Measurements from ENCODE around the gene GLI1.
A peak's percentile ranks its signal among the peaks of the same experiment; 100 is the strongest.
"Not testable (repeated sequence)": the region's sequence is repeated elsewhere in the genome, so short reads cannot be mapped to it uniquely, and the experiment has no call there.

Gene GLI1

GRCh38 chr12:57459750-57460467 is at the start of gene GLI1:
Gene GLI1 (plus strand): TSS chr12:57459785. CDS start chr12:57463692, 3,907 bp downstream.
- ATAC-seq (replicated peaks; ENCODE audit: extremely low read depth, poor library complexity, severe bottlenecking), result no peak
- DNase-seq (ENCODE audit: low spot score in 2 of 2), result no peak
- peak within 1 kb of the TSS; percentile 84 for H3K4me3 Mint-ChIP-seq
- H3K4me1 Mint-ChIP-seq, result peaks cover 61% of the 10 kb centered on the region
- peaks cover 5% of the 10 kb centered on the region for H3K36me3 Mint-ChIP-seq (ENCODE audit: insufficient read depth)
- H3K27ac Mint-ChIP-seq (ENCODE audit: low read depth), result peak within 1 kb of the TSS; percentile 91
- H3K9me3 Mint-ChIP-seq, result no peaks in the 10 kb centered on the region
- peaks cover 21% of the 10 kb centered on the region for H3K27me3 Mint-ChIP-seq

- peaks cover 15% of the 10 kb centered on the region for H3K36me3 Mint-ChIP-seq (ENCODE audit: insufficient read depth)
- H3K4me3 Mint-ChIP-seq, result no peak overlapping the region
- DNase-seq (ENCODE audit: low spot score in 2 of 2), result no peak
- peak overlapping the region; percentile 35 for H3K27ac Mint-ChIP-seq (ENCODE audit: low read depth)
- H3K27me3 Mint-ChIP-seq, result no peaks in the 10 kb centered on the region
- peaks cover 33% of the 10 kb centered on the region for H3K4me1 Mint-ChIP-seq
- no peak for ATAC-seq (replicated peaks; ENCODE audit: extremely low read depth, poor library complexity, severe bottlenecking)
- no peaks in the 10 kb centered on the region for H3K9me3 Mint-ChIP-seq
These were observed 49.1 kb upstream of the GLI1 start for GRCh38 chr12:57410534-57410933.

GRCh38 chr12:57414160-57414559 is 45.4 kb upstream of the GLI1 start:
- H3K9me3 Mint-ChIP-seq; DNase-seq (ENCODE audit: low spot score in 2 of 2); ATAC-seq (replicated peaks; ENCODE audit: extremely low read depth, poor library complexity, severe bottlenecking); H3K27ac Mint-ChIP-seq (ENCODE audit: low read depth); H3K27me3 Mint-ChIP-seq; H3K4me3 Mint-ChIP-seq: not testable (repeated sequence)
- Mint-ChIP-seq H3K4me1 (peaks cover 40% of the 10 kb centered on the region), H3K36me3 (ENCODE audit: insufficient read depth) (peaks cover 13% of the 10 kb centered on the region)

- no peaks in the 10 kb centered on the region for H3K9me3 Mint-ChIP-seq
- H3K36me3 Mint-ChIP-seq (ENCODE audit: insufficient read depth), result peaks cover 13% of the 10 kb centered on the region
- H3K4me1 Mint-ChIP-seq, result peaks cover 43% of the 10 kb centered on the region
- ATAC-seq (replicated peaks; ENCODE audit: extremely low read depth, poor library complexity, severe bottlenecking) (no peak), DNase-seq (ENCODE audit: low spot score in 2 of 2) (no peak)
- no peaks in the 10 kb centered on the region for H3K27me3 Mint-ChIP-seq
- no peak overlapping the region for H3K4me3 Mint-ChIP-seq
- peak overlapping the region; percentile 64 for H3K27ac Mint-ChIP-seq (ENCODE audit: low read depth)
These were observed 44.5 kb upstream of the GLI1 start for GRCh38 chr12:57415088-57415487.

DNA sequence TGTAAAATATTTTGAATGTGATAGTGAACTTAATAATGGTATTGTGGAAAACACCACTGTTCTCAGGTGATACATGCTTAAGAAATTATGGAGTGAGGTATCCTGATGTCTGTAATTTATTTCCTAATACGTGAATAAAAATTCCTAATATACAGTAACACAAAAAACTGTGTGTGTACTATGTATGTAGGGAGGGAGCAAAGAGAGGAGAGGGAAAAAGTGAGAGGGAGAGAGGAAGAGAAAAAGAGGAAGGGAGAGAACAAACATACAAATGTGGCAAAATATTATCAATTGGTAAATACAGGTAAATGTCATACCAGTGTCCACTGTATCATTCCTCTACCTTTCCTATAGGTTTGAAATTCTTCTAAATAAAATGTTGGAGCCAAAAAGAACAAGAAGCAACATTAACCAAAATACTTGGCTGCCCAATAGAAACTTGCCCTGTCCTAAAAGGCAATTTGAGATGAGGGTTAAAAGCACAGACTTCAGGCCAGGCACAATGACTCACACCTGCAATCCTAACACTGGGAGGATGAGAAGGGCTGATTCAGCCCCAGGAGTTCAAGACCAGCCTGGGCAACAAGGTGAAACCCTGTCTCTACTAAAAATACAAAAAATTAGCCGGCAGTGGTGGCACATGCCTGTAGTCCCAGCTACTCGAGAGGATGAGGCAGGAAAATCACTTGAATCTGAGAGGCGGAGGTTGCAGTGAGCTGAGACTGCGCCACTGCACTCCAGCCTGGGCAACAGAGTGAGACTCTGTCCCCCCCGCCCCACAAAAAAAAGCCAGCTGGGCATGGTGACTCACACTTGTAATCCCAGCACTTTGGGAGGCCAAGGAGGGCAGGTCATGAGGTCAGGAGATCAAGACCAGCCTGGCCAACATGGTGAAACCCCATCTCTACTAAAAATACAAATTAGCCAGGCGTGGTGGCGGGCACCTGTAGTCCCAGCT is 43.3 kb upstream of the GLI1 start:
- no peak for ATAC-seq (replicated peaks; ENCODE audit: extremely low read depth, poor library complexity, severe bottlenecking)
- H3K4me3 Mint-ChIP-seq, result no peak overlapping the region

GRCh38 chr12:57418255-57418654 is 41.3 kb upstream of the GLI1 start:
- Mint-ChIP-seq H3K36me3 (ENCODE audit: insufficient read depth) (peaks cover 19% of the 10 kb centered on the region), H3K27me3 (no peaks in the 10 kb centered on the region), H3K4me3 (no peak overlapping the region), H3K4me1 (peaks cover 37% of the 10 kb centered on the region), H3K9me3 (no peaks in the 10 kb centered on the region), H3K27ac (ENCODE audit: low read depth) (no peak overlapping the region)
- DNase-seq (ENCODE audit: low spot score in 2 of 2) (no peak), ATAC-seq (replicated peaks; ENCODE audit: extremely low read depth, poor library complexity, severe bottlenecking) (no peak)

More for the DNA sequence above, 43.3 kb upstream of the GLI1 start:
- Mint-ChIP-seq H3K9me3 (no peaks in the 10 kb centered on the region), H3K4me1 (peaks cover 47% of the 10 kb centered on the region), H3K27me3 (no peaks in the 10 kb centered on the region), H3K27ac (ENCODE audit: low read depth) (no peak overlapping the region), H3K36me3 (ENCODE audit: insufficient read depth) (peaks cover 16% of the 10 kb centered on the region)
- DNase-seq (ENCODE audit: low spot score in 2 of 2), result no peak

DNA sequence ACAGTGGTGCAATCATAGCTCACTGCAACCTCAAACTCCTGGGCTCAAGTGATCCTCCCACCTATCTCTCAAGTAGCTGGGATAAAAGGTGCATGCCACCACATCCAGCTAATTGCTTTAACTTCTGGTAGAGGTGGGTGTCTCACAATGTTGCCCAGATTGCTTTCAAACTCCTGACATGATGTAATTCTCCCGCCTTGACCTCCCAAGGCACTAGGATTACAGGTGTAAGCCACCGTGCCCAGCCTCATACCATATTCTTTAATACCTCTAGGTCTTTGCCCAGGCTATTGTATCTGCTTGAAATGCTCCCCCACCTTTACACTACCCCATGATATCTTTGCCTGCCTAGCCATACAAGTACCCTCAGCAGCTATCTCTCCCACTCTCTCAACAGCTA is 40.1 kb upstream of the GLI1 start:
- no peak overlapping the region for H3K4me3 Mint-ChIP-seq
- no peaks in the 10 kb centered on the region for H3K9me3 Mint-ChIP-seq
- peak overlapping the region; percentile 82 for H3K27ac Mint-ChIP-seq (ENCODE audit: low read depth)
- peaks cover 26% of the 10 kb centered on the region for H3K36me3 Mint-ChIP-seq (ENCODE audit: insufficient read depth)
- H3K4me1 Mint-ChIP-seq, result peaks cover 41% of the 10 kb centered on the region
- DNase-seq (ENCODE audit: low spot score in 2 of 2), result no peak
- H3K27me3 Mint-ChIP-seq, result no peaks in the 10 kb centered on the region
- no peak for ATAC-seq (replicated peaks; ENCODE audit: extremely low read depth, poor library complexity, severe bottlenecking)

DNA sequence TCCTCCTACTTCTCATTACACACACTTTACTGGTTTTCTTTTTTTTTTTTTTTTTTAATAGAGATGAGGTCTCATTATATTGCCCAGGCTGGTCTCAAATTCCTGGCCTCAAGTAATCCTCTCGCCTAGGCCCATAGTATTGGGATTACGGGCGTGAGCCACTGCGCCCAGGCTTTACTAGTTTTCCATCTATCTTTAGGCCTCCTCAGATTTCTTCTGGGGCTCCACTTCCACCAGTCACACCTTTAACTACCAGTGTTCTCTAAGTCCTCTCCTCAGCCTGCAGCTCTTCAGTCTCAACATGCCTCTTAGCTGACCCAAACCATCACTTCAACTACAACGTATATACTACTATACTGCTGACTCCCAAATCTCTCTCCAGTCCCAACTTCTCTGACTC is 39.1 kb upstream of the GLI1 start:
- DNase-seq (ENCODE audit: low spot score in 2 of 2) (no peak), ATAC-seq (replicated peaks; ENCODE audit: extremely low read depth, poor library complexity, severe bottlenecking) (no peak)
- Mint-ChIP-seq H3K36me3 (ENCODE audit: insufficient read depth) (peaks cover 26% of the 10 kb centered on the region), H3K27ac (ENCODE audit: low read depth) (peak overlapping the region; percentile 63), H3K4me1 (peaks cover 39% of the 10 kb centered on the region), H3K4me3 (no peak overlapping the region), H3K27me3 (no peaks in the 10 kb centered on the region), H3K9me3 (no peaks in the 10 kb centered on the region)

- not testable (repeated sequence) for H3K27ac Mint-ChIP-seq (ENCODE audit: low read depth)
These were observed 32.6 kb upstream of the GLI1 start for GRCh38 chr12:57426948-57427347.

DNA sequence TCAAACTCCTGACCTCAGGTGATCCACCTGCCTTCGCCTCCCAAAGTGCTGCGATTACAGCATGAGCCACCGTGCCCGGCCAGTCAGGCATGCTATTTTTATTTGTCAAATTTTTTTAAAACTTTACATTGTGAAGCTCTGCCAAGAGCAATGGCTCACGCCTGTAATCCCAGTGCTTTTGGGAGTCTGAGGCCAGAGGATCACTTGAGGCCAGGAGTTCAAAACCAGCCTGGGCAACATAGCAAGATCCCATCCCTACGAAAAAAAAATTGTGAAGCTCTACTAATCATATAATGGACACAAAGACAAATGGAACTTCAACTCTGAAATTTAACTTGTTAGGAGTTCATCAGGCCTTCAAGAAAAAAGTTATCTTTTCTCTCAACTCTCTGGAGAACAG is 30.6 kb upstream of the GLI1 start:
- ATAC-seq (replicated peaks; ENCODE audit: extremely low read depth, poor library complexity, severe bottlenecking) (no peak), DNase-seq (ENCODE audit: low spot score in 2 of 2) (no peak)
- H3K4me1 Mint-ChIP-seq, result peaks cover 45% of the 10 kb centered on the region
- no peaks in the 10 kb centered on the region for H3K9me3 Mint-ChIP-seq
- H3K36me3 Mint-ChIP-seq (ENCODE audit: insufficient read depth), result peaks cover 32% of the 10 kb centered on the region
- H3K27ac Mint-ChIP-seq (ENCODE audit: low read depth), result peak overlapping the region; percentile 100
- H3K4me3 Mint-ChIP-seq, result peak overlapping the region; percentile 88
- no peaks in the 10 kb centered on the region for H3K27me3 Mint-ChIP-seq

More at GRCh38 chr12:57426948-57427347, 32.6 kb upstream of the GLI1 start:
- Mint-ChIP-seq H3K36me3 (ENCODE audit: insufficient read depth) (peaks cover 43% of the 10 kb centered on the region), H3K4me1 (peaks cover 45% of the 10 kb centered on the region)
- not testable (repeated sequence) for H3K9me3 Mint-ChIP-seq; ATAC-seq (replicated peaks; ENCODE audit: extremely low read depth, poor library complexity, severe bottlenecking); H3K27me3 Mint-ChIP-seq; H3K4me3 Mint-ChIP-seq; DNase-seq (ENCODE audit: low spot score in 2 of 2)

GRCh38 chr12:57429473-57430111 is 30.0 kb upstream of the GLI1 start:
- H3K36me3 Mint-ChIP-seq (ENCODE audit: insufficient read depth), result peaks cover 27% of the 10 kb centered on the region
- no peaks in the 10 kb centered on the region for H3K9me3 Mint-ChIP-seq
- no peaks in the 10 kb centered on the region for H3K27me3 Mint-ChIP-seq
- no peak for DNase-seq (ENCODE audit: low spot score in 2 of 2)
- ATAC-seq (replicated peaks; ENCODE audit: extremely low read depth, poor library complexity, severe bottlenecking), result no peak
- H3K27ac Mint-ChIP-seq (ENCODE audit: low read depth), result peak overlapping the region; percentile 100
- peaks cover 40% of the 10 kb centered on the region for H3K4me1 Mint-ChIP-seq
- H3K4me3 Mint-ChIP-seq, result peak overlapping the region; percentile 88

DNA sequence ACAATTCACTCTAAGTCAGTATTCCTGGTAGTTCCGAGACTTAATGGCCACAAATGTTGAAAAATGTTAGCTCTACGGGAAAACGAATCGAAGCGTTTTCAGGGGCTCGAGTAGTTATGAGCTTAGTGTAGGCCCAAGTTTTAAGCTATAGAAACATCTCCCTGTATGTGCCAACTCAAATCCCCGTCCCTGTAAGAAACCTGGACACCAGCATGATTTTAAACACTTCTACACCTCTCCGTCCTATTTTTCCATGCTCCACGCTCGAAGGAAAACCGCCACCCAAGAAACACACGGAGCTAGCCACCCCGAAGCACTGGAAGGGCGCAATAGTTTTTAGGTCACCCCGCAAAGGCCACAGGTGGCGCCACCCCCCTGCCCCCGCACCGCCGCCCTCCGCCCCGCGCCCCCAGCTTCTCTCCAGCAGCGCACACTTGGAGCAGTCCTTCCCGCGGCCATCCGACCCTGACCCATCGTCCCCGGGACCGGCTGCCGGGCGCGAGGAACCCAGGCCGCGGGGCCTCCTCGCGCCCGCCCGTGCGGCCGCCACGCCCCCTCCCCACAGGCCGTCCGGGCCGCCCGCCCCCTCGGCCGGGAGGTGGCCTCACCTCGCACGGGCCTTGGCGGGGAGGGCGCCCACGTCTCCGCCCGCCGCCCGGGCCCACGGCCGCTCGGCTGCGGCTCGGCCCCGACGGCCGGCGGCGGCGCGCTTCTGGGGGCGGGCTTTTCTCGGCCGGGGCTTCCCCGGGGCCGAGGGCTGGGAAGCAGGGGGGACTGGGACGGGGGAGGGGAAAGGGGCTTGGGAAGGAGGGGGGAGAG is 29.3 kb upstream of the GLI1 start:
- H3K4me3 Mint-ChIP-seq, result peak overlapping the region; percentile 88
- H3K4me1 Mint-ChIP-seq, result peaks cover 43% of the 10 kb centered on the region
- H3K27me3 Mint-ChIP-seq, result no peaks in the 10 kb centered on the region
- H3K36me3 Mint-ChIP-seq (ENCODE audit: insufficient read depth), result peaks cover 25% of the 10 kb centered on the region
- DNase-seq (ENCODE audit: low spot score in 2 of 2) (peak; percentile 23 to 36), ATAC-seq (replicated peaks; ENCODE audit: extremely low read depth, poor library complexity, severe bottlenecking) (peak; percentile 59)
- H3K27ac Mint-ChIP-seq (ENCODE audit: low read depth), result peak overlapping the region; percentile 100
- no peaks in the 10 kb centered on the region for H3K9me3 Mint-ChIP-seq
